ENCODE results near the gene RNF8. TPM values are rescaled to one million over a fixed set of nuclear protein-coding genes. Genes with fewer than 3 reads are reported as not detected.
A peak's percentile ranks its signal among the peaks of the same experiment; 100 is the strongest.

Gene RNF8
- total RNA-seq, 2 donors from 2014 or later, result 38.2 to 51.1 TPM

- no peak overlapping the region for H3K4me3 ChIP-seq (ENCODE audit: low read length)
- no peaks in the 10 kb centered on the region for H3K36me3 Mint-ChIP-seq (ENCODE audit: low read depth)
- no peaks in the 10 kb centered on the region for H3K36me3 ChIP-seq (ENCODE audit: control insufficient read depth, insufficient read depth, low read length)
- WGBS, 2 experiments (ENCODE audit: insufficient coverage in 1 of 2, insufficient read length in 1 of 2), result 92 to 97% methylated on average over 4 to 6 of the region's 6 CpGs
- H3K27me3 ChIP-seq (ENCODE audit: control insufficient read depth, insufficient read depth, low read length, poor library complexity, severe bottlenecking), result no peaks in the 10 kb centered on the region
- H3K9ac ChIP-seq (ENCODE audit: extremely low read depth, low read length, poor library complexity, severe bottlenecking), result no peak overlapping the region
- no peaks in the 10 kb centered on the region for H3K4me1 ChIP-seq (ENCODE audit: control insufficient read depth, insufficient read depth, low read length)
- H3K27ac Mint-ChIP-seq, result no peak overlapping the region
- peaks cover 19% of the 10 kb centered on the region for H3K9me3 Mint-ChIP-seq
- DNase-seq, result no peak
- H3K4me1 Mint-ChIP-seq, result peaks cover under 1% of the 10 kb centered on the region
- H3K4me3 Mint-ChIP-seq, result no peak overlapping the region
- TF ChIP-seq CTCF (conservative IDR thresholded peaks at IDR 0.05), result no peak
- peaks cover 21% of the 10 kb centered on the region for H3K9me3 ChIP-seq (ENCODE audit: control insufficient read depth, low read length)
- no peak overlapping the region for H3K27ac ChIP-seq (ENCODE audit: low read depth, low read length)
- peaks cover 12% of the 10 kb centered on the region for H3K27me3 Mint-ChIP-seq (ENCODE audit: insufficient read depth)
Observed at GRCh38 chr6:37426945-37427510, 73.2 kb downstream of the RNF8 start.

GRCh38 chr6:37429352-37429750, 75.6 kb downstream of the RNF8 start:
- Histone ChIP-seq H3K27me3 (ENCODE audit: control insufficient read depth, insufficient read depth, low read length, poor library complexity, severe bottlenecking) (no peaks in the 10 kb centered on the region), H3K4me1 (ENCODE audit: control insufficient read depth, insufficient read depth, low read length) (peaks cover 2% of the 10 kb centered on the region), H3K9ac (ENCODE audit: extremely low read depth, low read length, poor library complexity, severe bottlenecking) (no peak overlapping the region), H3K4me3 (ENCODE audit: low read length) (no peak overlapping the region), H3K27ac (ENCODE audit: low read depth, low read length) (no peak overlapping the region), H3K36me3 (ENCODE audit: control insufficient read depth, insufficient read depth, low read length) (no peaks in the 10 kb centered on the region), H3K9me3 (ENCODE audit: control insufficient read depth, low read length) (peaks cover 21% of the 10 kb centered on the region)
- 85 to 98% methylated on average over 2 of the region's 2 CpGs for WGBS, 2 experiments (ENCODE audit: insufficient coverage in 1 of 2, insufficient read length in 1 of 2)
- Mint-ChIP-seq H3K27me3 (ENCODE audit: insufficient read depth) (peaks cover 12% of the 10 kb centered on the region), H3K4me1 (peaks cover 15% of the 10 kb centered on the region), H3K4me3 (no peak overlapping the region), H3K27ac (no peak overlapping the region), H3K9me3 (peaks cover 19% of the 10 kb centered on the region), H3K36me3 (ENCODE audit: low read depth) (no peaks in the 10 kb centered on the region)
- TF ChIP-seq CTCF (conservative IDR thresholded peaks at IDR 0.05), result no peak
- DNase-seq, result no peak

- 40 to 47% methylated on average over 5 to 7 of the region's 7 CpGs for WGBS, 2 experiments (ENCODE audit: insufficient coverage in 1 of 2, insufficient read length in 1 of 2)
Observed at GRCh38 chr6:37432590-37432915, 78.8 kb downstream of the RNF8 start.

More at GRCh38 chr6:37432590-37432915, 78.8 kb downstream of the RNF8 start:
- Histone ChIP-seq H3K4me3 (ENCODE audit: low read length) (peak overlapping the region; percentile 97), H3K9ac (ENCODE audit: extremely low read depth, low read length, poor library complexity, severe bottlenecking) (peak overlapping the region; percentile 72), H3K27me3 (ENCODE audit: control insufficient read depth, insufficient read depth, low read length, poor library complexity, severe bottlenecking) (no peaks in the 10 kb centered on the region), H3K9me3 (ENCODE audit: control insufficient read depth, low read length) (no peaks in the 10 kb centered on the region), H3K4me1 (ENCODE audit: control insufficient read depth, insufficient read depth, low read length) (peaks cover 7% of the 10 kb centered on the region), H3K27ac (ENCODE audit: low read depth, low read length) (peak overlapping the region; percentile 41), H3K36me3 (ENCODE audit: control insufficient read depth, insufficient read depth, low read length) (peaks cover 22% of the 10 kb centered on the region)
- H3K9me3 Mint-ChIP-seq, result no peaks in the 10 kb centered on the region
- H3K36me3 Mint-ChIP-seq (ENCODE audit: low read depth), result peaks cover 11% of the 10 kb centered on the region
- H3K27ac Mint-ChIP-seq, result peak overlapping the region; percentile 48
- peaks cover 35% of the 10 kb centered on the region for H3K4me1 Mint-ChIP-seq
- peak; percentile 49 for DNase-seq
- peak overlapping the region; percentile 88 for H3K4me3 Mint-ChIP-seq
- peaks cover 9% of the 10 kb centered on the region for H3K27me3 Mint-ChIP-seq (ENCODE audit: insufficient read depth)
- no peak for TF ChIP-seq CTCF (conservative IDR thresholded peaks at IDR 0.05)
